Astrocyte of the cerebellum (primary cell): ENCODE measurements around the gene PTPRM.

Experiments used
- DNase-seq: peaks from one replicate; pipeline ENCODE4 v3.0.0-alpha.2; 2011; ENCODE audit warnings: low read depth
- H3K4me3 ChIP-seq: 2 replicates; pipeline ENCODE4 v1.5.1; 2011; ENCODE audit warnings: mild to moderate bottlenecking, low read depth, low read length, moderate library complexity
- CTCF ChIP-seq: IDR thresholded peaks from 2 replicates; pipeline ENCODE4 v1.5.1; 2012; ENCODE audit warnings: low read length, low read depth, moderate library complexity, mild to moderate bottlenecking; ENCODE audit errors: missing control alignments
- in situ Hi-C: cut with HindIII; loops from 2 replicates; pipeline ENCODE4 v1.10.0; 2017; ENCODE audit warnings: low sequenced_read_pairs

Gene PTPRM

GRCh38 chr18:8299054-8299980, 732.2 kb downstream of the PTPRM start:
- no peak for TF ChIP-seq CTCF
- DNase-seq = no peak
- H3K4me3 ChIP-seq = no peak overlapping the region
- in situ Hi-C loops = no loop called here

- H3K4me3 ChIP-seq = no peak overlapping the region
- in situ Hi-C loops = no loop called here
- no peak for DNase-seq
- TF ChIP-seq CTCF = no peak
Measured at GRCh38 chr18:8300751-8301410, 733.8 kb downstream of the PTPRM start.

GRCh38 chr18:8301427-8302172, 734.5 kb downstream of the PTPRM start:
- peak; percentile 26 for DNase-seq
- H3K4me3 ChIP-seq = no peak overlapping the region
- no peak for TF ChIP-seq CTCF
- in situ Hi-C loops = no loop called here

- TF ChIP-seq CTCF = no peak
- in situ Hi-C loops = no loop called here
- no peak for DNase-seq
Measured at GRCh38 chr18:8303151-8303755, 736.1 kb downstream of the PTPRM start.

GRCh38 chr18:8307960-8308359, 740.8 kb downstream of the PTPRM start:
- no peak overlapping the region for H3K4me3 ChIP-seq
- no peak for TF ChIP-seq CTCF
- in situ Hi-C loops = no loop called here
- DNase-seq = no peak

More at GRCh38 chr18:8303151-8303755, 736.1 kb downstream of the PTPRM start:
- no peak overlapping the region for H3K4me3 ChIP-seq

- in situ Hi-C loops = no loop called here
- no peak for TF ChIP-seq CTCF
- no peak for DNase-seq
- no peak overlapping the region for H3K4me3 ChIP-seq
Measured at GRCh38 chr18:8313043-8313442, 745.9 kb downstream of the PTPRM start.
